ENCODE data around the gene TBCD.

- TF ChIP-seq CTCF (conservative IDR thresholded peaks at IDR 0.05; ENCODE audit: low read depth, low read length) (no peak), EZH2phosphoT487 (IDR thresholded peaks at IDR 0.05; ENCODE audit: borderline replicate concordance, low read length) (no peak), EZH2 (IDR thresholded peaks at IDR 0.05; ENCODE audit: low read length, unreplicated experiment) (no peak)
Measured at GRCh38 chr17:82959242-82959930, 207.5 kb downstream of the TBCD start.
